ENCODE data around the gene PNMA8B.

The PNMA8B gene

DNA sequence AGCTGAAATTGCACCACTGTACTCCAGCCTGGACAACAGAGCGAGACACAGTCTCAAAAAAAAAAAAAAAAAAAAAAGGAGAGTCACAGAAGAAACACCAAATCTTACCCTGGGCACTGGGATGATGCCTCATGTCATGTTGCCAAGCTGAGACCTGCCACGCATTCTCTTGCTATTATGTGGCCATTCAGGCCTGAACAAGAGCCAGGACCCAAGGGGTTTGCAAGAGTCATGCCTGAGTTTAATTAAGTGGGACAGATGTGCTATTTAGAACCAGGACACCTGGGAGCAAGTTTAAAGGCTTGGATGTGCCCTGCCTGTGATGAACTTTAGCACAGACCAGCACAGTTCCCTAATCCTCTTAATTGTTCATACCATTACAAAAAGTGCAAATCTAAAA lies 34.1 kb downstream of the PNMA8B start:
- TF ChIP-seq ZFP3 (CRISPR knock-in tag; IDR thresholded peaks at IDR 0.05) (no peak), ZNF565 (CRISPR knock-in tag; conservative IDR thresholded peaks at IDR 0.05; ENCODE audit: low read depth) (no peak), TOX (CRISPR knock-in tag; IDR thresholded peaks at IDR 0.05; ENCODE audit: borderline replicate concordance) (no peak), CSDC2 (CRISPR knock-in tag; IDR thresholded peaks at IDR 0.05) (no peak), RARB (CRISPR knock-in tag; IDR thresholded peaks at IDR 0.05) (no peak), TCF4 (CRISPR knock-in tag; IDR thresholded peaks at IDR 0.05; ENCODE audit: borderline replicate concordance) (no peak), ZNF70 (CRISPR knock-in tag; IDR thresholded peaks at IDR 0.05) (no peak), ARNTL (CRISPR knock-in tag; IDR thresholded peaks at IDR 0.05; ENCODE audit: borderline replicate concordance, low read depth) (no peak), OSR1 (CRISPR knock-in tag; IDR thresholded peaks at IDR 0.05) (no peak), SNAI2 (CRISPR knock-in tag; IDR thresholded peaks at IDR 0.05) (no peak), PPARA (CRISPR knock-in tag; IDR thresholded peaks at IDR 0.05; ENCODE audit: borderline replicate concordance) (no peak), ISL1 (CRISPR knock-in tag; IDR thresholded peaks at IDR 0.05) (no peak), ZNF8 (CRISPR knock-in tag; IDR thresholded peaks at IDR 0.05) (no peak)
- TF ChIP-seq, protein P1, sequence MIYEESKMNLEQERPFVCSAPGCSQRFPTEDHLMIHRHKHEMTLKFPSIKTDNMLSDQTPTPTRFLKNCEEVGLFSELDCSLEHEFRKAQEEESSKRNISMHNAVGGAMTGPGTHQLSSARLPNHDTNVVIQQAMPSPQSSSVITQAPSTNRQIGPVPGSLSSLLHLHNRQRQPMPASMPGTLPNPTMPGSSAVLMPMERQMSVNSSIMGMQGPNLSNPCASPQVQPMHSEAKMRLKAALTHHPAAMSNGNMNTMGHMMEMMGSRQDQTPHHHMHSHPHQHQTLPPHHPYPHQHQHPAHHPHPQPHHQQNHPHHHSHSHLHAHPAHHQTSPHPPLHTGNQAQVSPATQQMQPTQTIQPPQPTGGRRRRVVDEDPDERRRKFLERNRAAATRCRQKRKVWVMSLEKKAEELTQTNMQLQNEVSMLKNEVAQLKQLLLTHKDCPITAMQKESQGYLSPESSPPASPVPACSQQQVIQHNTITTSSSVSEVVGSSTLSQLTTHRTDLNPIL (CRISPR knock-in tag; IDR thresholded peaks at IDR 0.05; ENCODE audit: low read depth): no peak
- TF ChIP-seq, protein P2, sequence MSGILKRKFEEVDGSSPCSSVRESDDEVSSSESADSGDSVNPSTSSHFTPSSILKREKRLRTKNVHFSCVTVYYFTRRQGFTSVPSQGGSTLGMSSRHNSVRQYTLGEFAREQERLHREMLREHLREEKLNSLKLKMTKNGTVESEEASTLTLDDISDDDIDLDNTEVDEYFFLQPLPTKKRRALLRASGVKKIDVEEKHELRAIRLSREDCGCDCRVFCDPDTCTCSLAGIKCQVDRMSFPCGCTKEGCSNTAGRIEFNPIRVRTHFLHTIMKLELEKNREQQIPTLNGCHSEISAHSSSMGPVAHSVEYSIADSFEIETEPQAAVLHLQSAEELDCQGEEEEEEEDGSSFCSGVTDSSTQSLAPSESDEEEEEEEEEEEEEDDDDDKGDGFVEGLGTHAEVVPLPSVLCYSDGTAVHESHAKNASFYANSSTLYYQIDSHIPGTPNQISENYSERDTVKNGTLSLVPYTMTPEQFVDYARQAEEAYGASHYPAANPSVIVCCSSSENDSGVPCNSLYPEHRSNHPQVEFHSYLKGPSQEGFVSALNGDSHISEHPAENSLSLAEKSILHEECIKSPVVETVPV (CRISPR knock-in tag; IDR thresholded peaks at IDR 0.05): no peak
- TF ChIP-seq, protein P3, sequence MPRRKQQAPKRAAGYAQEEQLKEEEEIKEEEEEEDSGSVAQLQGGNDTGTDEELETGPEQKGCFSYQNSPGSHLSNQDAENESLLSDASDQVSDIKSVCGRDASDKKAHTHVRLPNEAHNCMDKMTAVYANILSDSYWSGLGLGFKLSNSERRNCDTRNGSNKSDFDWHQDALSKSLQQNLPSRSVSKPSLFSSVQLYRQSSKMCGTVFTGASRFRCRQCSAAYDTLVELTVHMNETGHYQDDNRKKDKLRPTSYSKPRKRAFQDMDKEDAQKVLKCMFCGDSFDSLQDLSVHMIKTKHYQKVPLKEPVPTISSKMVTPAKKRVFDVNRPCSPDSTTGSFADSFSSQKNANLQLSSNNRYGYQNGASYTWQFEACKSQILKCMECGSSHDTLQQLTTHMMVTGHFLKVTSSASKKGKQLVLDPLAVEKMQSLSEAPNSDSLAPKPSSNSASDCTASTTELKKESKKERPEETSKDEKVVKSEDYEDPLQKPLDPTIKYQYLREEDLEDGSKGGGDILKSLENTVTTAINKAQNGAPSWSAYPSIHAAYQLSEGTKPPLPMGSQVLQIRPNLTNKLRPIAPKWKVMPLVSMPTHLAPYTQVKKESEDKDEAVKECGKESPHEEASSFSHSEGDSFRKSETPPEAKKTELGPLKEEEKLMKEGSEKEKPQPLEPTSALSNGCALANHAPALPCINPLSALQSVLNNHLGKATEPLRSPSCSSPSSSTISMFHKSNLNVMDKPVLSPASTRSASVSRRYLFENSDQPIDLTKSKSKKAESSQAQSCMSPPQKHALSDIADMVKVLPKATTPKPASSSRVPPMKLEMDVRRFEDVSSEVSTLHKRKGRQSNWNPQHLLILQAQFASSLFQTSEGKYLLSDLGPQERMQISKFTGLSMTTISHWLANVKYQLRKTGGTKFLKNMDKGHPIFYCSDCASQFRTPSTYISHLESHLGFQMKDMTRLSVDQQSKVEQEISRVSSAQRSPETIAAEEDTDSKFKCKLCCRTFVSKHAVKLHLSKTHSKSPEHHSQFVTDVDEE (CRISPR knock-in tag; IDR thresholded peaks at IDR 0.05): no peak
- TF ChIP-seq, protein P4, sequence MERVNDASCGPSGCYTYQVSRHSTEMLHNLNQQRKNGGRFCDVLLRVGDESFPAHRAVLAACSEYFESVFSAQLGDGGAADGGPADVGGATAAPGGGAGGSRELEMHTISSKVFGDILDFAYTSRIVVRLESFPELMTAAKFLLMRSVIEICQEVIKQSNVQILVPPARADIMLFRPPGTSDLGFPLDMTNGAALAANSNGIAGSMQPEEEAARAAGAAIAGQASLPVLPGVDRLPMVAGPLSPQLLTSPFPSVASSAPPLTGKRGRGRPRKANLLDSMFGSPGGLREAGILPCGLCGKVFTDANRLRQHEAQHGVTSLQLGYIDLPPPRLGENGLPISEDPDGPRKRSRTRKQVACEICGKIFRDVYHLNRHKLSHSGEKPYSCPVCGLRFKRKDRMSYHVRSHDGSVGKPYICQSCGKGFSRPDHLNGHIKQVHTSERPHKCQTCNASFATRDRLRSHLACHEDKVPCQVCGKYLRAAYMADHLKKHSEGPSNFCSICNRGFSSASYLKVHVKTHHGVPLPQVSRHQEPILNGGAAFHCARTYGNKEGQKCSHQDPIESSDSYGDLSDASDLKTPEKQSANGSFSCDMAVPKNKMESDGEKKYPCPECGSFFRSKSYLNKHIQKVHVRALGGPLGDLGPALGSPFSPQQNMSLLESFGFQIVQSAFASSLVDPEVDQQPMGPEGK (CRISPR knock-in tag; IDR thresholded peaks at IDR 0.05; ENCODE audit: borderline replicate concordance): no peak
- no peak for ATAC-seq

DNA sequence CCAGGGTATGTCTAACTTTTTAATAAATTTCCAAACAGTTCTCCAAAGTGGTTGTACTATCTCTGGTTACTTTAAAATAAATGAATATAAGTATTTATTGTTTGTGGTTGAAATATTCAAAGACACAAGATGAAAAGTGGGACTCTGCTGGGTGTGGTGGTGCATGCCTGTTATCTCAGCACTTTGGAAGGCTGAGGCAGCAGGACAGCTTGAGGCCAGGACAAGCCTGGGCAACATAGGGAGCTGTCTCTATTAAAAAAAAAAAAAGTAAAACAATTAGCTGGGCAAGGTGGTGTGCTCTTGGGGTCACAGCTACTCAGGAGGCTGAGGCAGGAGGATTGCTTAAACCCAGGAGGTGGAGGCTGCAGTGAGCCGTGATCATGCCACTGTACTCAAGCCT lies 34.7 kb downstream of the PNMA8B start:
- TF ChIP-seq, protein P3 (CRISPR knock-in tag; IDR thresholded peaks at IDR 0.05): no peak
- TF ChIP-seq, protein P2 (CRISPR knock-in tag; IDR thresholded peaks at IDR 0.05): no peak
- TF ChIP-seq ZFP30 (CRISPR knock-in tag; IDR thresholded peaks at IDR 0.05): no peak
- no peak for ATAC-seq

DNA sequence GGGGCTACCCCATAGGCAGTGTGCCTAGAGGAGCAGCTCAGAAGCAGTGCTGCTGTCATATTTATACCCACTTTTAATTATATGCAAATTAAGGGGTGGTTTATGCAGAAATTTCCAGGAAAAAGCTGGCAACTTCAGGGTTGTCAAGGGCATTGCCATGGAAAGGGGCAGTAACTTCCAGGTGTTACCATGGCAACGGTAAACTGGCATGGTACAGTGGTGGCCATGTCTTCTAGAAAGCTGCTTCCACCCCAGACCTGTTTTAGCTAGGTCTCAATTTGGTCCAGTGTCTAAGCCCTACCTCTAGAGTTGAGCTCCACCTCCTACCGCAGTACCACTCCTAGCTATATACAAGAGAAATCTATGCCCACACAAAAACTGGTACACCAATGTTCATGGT lies 35.6 kb downstream of the PNMA8B start:
- no peak for ATAC-seq
- TF ChIP-seq CSDC2 (CRISPR knock-in tag; IDR thresholded peaks at IDR 0.05) (no peak), ZNF8 (CRISPR knock-in tag; IDR thresholded peaks at IDR 0.05) (no peak), BACH2 (CRISPR knock-in tag; IDR thresholded peaks at IDR 0.05; ENCODE audit: borderline replicate concordance) (no peak), ZFP3 (CRISPR knock-in tag; IDR thresholded peaks at IDR 0.05) (no peak), ZFP30 (CRISPR knock-in tag; IDR thresholded peaks at IDR 0.05) (no peak), ZNF70 (CRISPR knock-in tag; IDR thresholded peaks at IDR 0.05) (no peak), SNAI2 (CRISPR knock-in tag; IDR thresholded peaks at IDR 0.05) (no peak)
- TF ChIP-seq, protein P2 (CRISPR knock-in tag; IDR thresholded peaks at IDR 0.05): no peak
- TF ChIP-seq, protein P5, sequence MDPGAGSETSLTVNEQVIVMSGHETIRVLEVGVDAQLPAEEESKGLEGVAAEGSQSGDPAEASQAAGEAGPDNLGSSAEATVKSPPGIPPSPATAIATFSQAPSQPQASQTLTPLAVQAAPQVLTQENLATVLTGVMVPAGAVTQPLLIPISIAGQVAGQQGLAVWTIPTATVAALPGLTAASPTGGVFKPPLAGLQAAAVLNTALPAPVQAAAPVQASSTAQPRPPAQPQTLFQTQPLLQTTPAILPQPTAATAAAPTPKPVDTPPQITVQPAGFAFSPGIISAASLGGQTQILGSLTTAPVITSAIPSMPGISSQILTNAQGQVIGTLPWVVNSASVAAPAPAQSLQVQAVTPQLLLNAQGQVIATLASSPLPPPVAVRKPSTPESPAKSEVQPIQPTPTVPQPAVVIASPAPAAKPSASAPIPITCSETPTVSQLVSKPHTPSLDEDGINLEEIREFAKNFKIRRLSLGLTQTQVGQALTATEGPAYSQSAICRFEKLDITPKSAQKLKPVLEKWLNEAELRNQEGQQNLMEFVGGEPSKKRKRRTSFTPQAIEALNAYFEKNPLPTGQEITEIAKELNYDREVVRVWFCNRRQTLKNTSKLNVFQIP (CRISPR knock-in tag; IDR thresholded peaks at IDR 0.05; ENCODE audit: borderline replicate concordance, low read depth): no peak
